Liver (tissue), 9 donors: ENCODE data around the gene ATG9A. TPM values are rescaled to one million over a fixed set of nuclear protein-coding genes. Genes with fewer than 3 reads are reported as not detected.

Source experiments
- DNase-seq: peaks from one replicate; pipeline ENCODE4 v3.0.0-alpha.2; 2017; ENCODE audit warnings: low spot score
- H3K27ac ChIP-seq, 2 donors: one replicate each; pipeline ENCODE4 v1.7.0; 2013; ENCODE audit warnings: inconsistent platforms in 2 of 2, low read length in 2 of 2, control low read depth in 1 of 2, low read depth in 1 of 2, mild to moderate bottlenecking in 1 of 2
- H3K27me3 ChIP-seq, 4 donors: one replicate each; pipeline versions ENCODE4 v1.6.1 to v1.7.0; 2013; ENCODE audit warnings: low read length in 3 of 4, inconsistent platforms in 1 of 4, mild to moderate bottlenecking in 1 of 4, moderate library complexity in 1 of 4; ENCODE audit not compliant: control insufficient read depth in 4 of 4, insufficient read depth in 4 of 4
- H3K36me3 ChIP-seq, 4 donors: one replicate each; pipeline versions ENCODE4 v1.6.1 to v1.7.0; 2013; ENCODE audit warnings: low read length in 3 of 4, mild to moderate bottlenecking in 3 of 4, low read depth in 1 of 4, moderate library complexity in 1 of 4; ENCODE audit not compliant: control insufficient read depth in 4 of 4, insufficient read depth in 3 of 4
- H3K4me1 ChIP-seq, 4 donors: one replicate each; pipeline versions ENCODE4 v1.6.1 to v1.7.0; 2013; ENCODE audit warnings: low read length in 3 of 4, mild to moderate bottlenecking in 3 of 4, moderate library complexity in 1 of 4; ENCODE audit not compliant: control insufficient read depth in 4 of 4, insufficient read depth in 4 of 4
- H3K4me3 ChIP-seq, 3 donors: one replicate each; pipeline versions ENCODE4 v1.6.1 to v1.7.0; 2013; ENCODE audit warnings: low read length in 3 of 3, control low read depth in 1 of 3, low read depth in 1 of 3, mild to moderate bottlenecking in 1 of 3
- H3K9ac ChIP-seq, 2 donors: one replicate each; pipeline ENCODE4 v1.7.0; 2013; ENCODE audit warnings: low read length in 2 of 2, mild to moderate bottlenecking in 2 of 2, moderate library complexity in 2 of 2, control low read depth in 1 of 2, low read depth in 1 of 2
- H3K9me3 ChIP-seq, 4 donors: one replicate each; pipeline versions ENCODE4 v1.6.1 to v1.7.0; 2013; ENCODE audit warnings: low read length in 3 of 4; ENCODE audit not compliant: control insufficient read depth in 4 of 4
- CTCF ChIP-seq: fragments of 150-350 bp; IDR thresholded peaks from 2 replicates; pipeline ENCODE4 v1.5.1; 2017; ENCODE audit warnings: improper control_type of control experiment, low read depth, low read length; ENCODE audit not compliant: missing input control
- EGR1 ChIP-seq, 2 donors: IDR thresholded peaks; 2 replicates each; pipeline ENCODE4 v1.6.1; 2016 to 2018; ENCODE audit warnings: antibody characterized with exemption in 2 of 2, low read depth in 2 of 2
- FOXA1 ChIP-seq: IDR thresholded peaks from 2 replicates; pipeline ENCODE4 v1.6.1; 2016; ENCODE audit warnings: antibody characterized with exemption
- FOXA2 ChIP-seq: IDR thresholded peaks from 2 replicates; pipeline ENCODE4 v1.6.1; 2016; ENCODE audit warnings: antibody characterized with exemption
- GABPA ChIP-seq, 2 donors: IDR thresholded peaks in 1 of 2; conservative IDR thresholded peaks in 1 of 2; 2 replicates each; pipeline ENCODE4 v1.6.1; 2016; ENCODE audit warnings: antibody characterized with exemption in 2 of 2, mild to moderate bottlenecking in 1 of 2, moderate library complexity in 1 of 2
- HNF4A ChIP-seq, 2 donors: conservative IDR thresholded peaks; 2 replicates each; pipeline ENCODE4 v1.6.1; 2016; ENCODE audit warnings: antibody characterized with exemption in 2 of 2, mild to moderate bottlenecking in 2 of 2
- HNF4G ChIP-seq: IDR thresholded peaks from 2 replicates; pipeline ENCODE4 v1.6.1; 2016; ENCODE audit warnings: antibody characterized with exemption
- JUND ChIP-seq, 2 donors: IDR thresholded peaks; 2 replicates each; pipeline ENCODE4 v1.6.1; 2016; ENCODE audit warnings: antibody characterized with exemption in 2 of 2
- NR2F2 ChIP-seq: IDR thresholded peaks from 2 replicates; pipeline ENCODE4 v1.6.1; 2016; ENCODE audit warnings: antibody characterized with exemption
- RAD21 ChIP-seq, 2 donors: IDR thresholded peaks; 2 replicates each; pipeline ENCODE4 v1.6.1; 2016; ENCODE audit warnings: antibody characterized with exemption in 2 of 2, mild to moderate bottlenecking in 2 of 2
- RXRA ChIP-seq, 2 donors: IDR thresholded peaks; 2 replicates each; pipeline ENCODE4 v1.6.1; 2017 to 2018; ENCODE audit warnings: antibody characterized with exemption in 2 of 2, mild to moderate bottlenecking in 1 of 2
- SP1 ChIP-seq: IDR thresholded peaks from 2 replicates; pipeline ENCODE4 v1.6.1; 2018; ENCODE audit warnings: antibody characterized with exemption, mild to moderate bottlenecking
- TAF1 ChIP-seq: conservative IDR thresholded peaks from 2 replicates; pipeline ENCODE4 v1.6.1; 2016; ENCODE audit warnings: antibody characterized with exemption, mild to moderate bottlenecking
- YY1 ChIP-seq: IDR thresholded peaks from 2 replicates; pipeline ENCODE4 v1.6.1; 2016; ENCODE audit warnings: antibody characterized with exemption, mild to moderate bottlenecking
- WGBS: extraction: QIAGEN DNeasy Blood & Tissue Kit; methylation state at CpG from one replicate; pipeline ENCODE4 v1.1.7; 2013; 5-methylcytosine and 5-hydroxymethylcytosine counted together
- polyA plus RNA-seq, 2 donors: library from polyadenylated mRNA; stranded (reverse) in 1 of 2; unstranded in 1 of 2; fragments of 200-250 nt in 1 of 2; fragments of >200 nt in 1 of 2; fragmentation: Nextera tagmentation in 1 of 2; extraction: Ambion mirVana in 1 of 2; gene quantifications; one replicate each; pipeline versions ENCODE4 v1.2.1 to v1.2.3, GENCODE V29; 2013 to 2015
- total RNA-seq, 2 donors: library from RNA; depleted of rRNA; stranded (reverse); fragments of >200 nt; gene quantifications; one replicate each; pipeline ENCODE4 v1.2.3, GENCODE V29; 2014
- TF ChIP-seq, protein P1 (sequence below): IDR thresholded peaks from 2 replicates; pipeline ENCODE4 v1.6.1; 2016; ENCODE audit warnings: antibody characterized with exemption, mild to moderate bottlenecking
- TF ChIP-seq, protein P2 (sequence below): IDR thresholded peaks from 2 replicates; pipeline ENCODE4 v1.6.1; 2016; ENCODE audit warnings: antibody characterized with exemption
- TF ChIP-seq, protein P3 (sequence below): IDR thresholded peaks from 2 replicates; pipeline ENCODE4 v1.6.1; 2016; ENCODE audit warnings: antibody characterized with exemption
- TF ChIP-seq, protein P4 (sequence below): IDR thresholded peaks from 2 replicates; pipeline ENCODE4 v1.6.1; 2016; ENCODE audit warnings: antibody characterized with exemption
- donor health status: healthy.
- donor health status: healthy.
- donor health status: healthy.
- donor health status: healthy.
- donor health status: healthy.

The ATG9A gene
- total and polyA plus RNA-seq, 4 donors = 24.3 to 68.1 (median 37.9) TPM

DNA sequence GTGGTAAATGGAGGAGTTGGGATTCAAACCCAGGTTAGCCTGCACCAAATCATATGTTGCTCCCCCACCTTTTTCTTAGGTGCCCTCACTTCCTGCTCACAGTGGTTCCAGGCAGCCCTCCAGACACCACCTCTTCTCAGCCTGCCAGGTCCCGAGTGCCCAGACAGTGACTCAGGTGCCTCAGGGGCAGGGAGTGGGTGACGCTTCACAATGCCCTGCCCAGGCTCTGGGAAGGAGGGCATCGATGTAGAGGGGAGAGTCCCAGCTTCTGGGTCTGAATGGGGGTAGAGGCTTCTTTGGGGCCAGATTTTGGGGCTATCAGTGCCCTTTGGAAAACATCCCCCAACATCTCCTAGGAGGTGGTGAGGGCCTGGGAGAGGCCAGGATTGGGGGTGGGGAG is 44.5 kb upstream of the ATG9A start:
- Histone ChIP-seq H3K9me3 (no peaks in the 10 kb centered on the region), H3K27me3 (no peaks in the 10 kb centered on the region), H3K36me3 (no peaks in the 10 kb centered on the region), H3K4me3 (no peak overlapping the region), H3K4me1 (peaks cover 9 to 33% (median 20%) of the 10 kb centered on the region in 4 donors), H3K27ac (no peak overlapping the region), H3K9ac (no peak overlapping the region)
- no peak for DNase-seq
- 90% methylated on average over 3 of the region's 3 CpGs for WGBS
- TF ChIP-seq TAF1 (no peak), HNF4A (conservative IDR thresholded peaks at IDR 0.05) (no peak), JUND (IDR thresholded peaks at IDR 0.05) (no peak), SP1 (no peak), RAD21 (IDR thresholded peaks at IDR 0.05) (no peak), CTCF (no peak), YY1 (no peak), RXRA (IDR thresholded peaks at IDR 0.05) (no peak), GABPA (IDR thresholded peaks at IDR 0.05 in 1 of 2, conservative IDR thresholded peaks at IDR 0.05 in 1 of 2) (no peak), NR2F2 (no peak), EGR1 (IDR thresholded peaks at IDR 0.05; ENCODE audit: low read depth in 2 of 2) (no peak), FOXA1 (no peak), HNF4G (no peak), FOXA2 (no peak)
- TF ChIP-seq, protein P1, sequence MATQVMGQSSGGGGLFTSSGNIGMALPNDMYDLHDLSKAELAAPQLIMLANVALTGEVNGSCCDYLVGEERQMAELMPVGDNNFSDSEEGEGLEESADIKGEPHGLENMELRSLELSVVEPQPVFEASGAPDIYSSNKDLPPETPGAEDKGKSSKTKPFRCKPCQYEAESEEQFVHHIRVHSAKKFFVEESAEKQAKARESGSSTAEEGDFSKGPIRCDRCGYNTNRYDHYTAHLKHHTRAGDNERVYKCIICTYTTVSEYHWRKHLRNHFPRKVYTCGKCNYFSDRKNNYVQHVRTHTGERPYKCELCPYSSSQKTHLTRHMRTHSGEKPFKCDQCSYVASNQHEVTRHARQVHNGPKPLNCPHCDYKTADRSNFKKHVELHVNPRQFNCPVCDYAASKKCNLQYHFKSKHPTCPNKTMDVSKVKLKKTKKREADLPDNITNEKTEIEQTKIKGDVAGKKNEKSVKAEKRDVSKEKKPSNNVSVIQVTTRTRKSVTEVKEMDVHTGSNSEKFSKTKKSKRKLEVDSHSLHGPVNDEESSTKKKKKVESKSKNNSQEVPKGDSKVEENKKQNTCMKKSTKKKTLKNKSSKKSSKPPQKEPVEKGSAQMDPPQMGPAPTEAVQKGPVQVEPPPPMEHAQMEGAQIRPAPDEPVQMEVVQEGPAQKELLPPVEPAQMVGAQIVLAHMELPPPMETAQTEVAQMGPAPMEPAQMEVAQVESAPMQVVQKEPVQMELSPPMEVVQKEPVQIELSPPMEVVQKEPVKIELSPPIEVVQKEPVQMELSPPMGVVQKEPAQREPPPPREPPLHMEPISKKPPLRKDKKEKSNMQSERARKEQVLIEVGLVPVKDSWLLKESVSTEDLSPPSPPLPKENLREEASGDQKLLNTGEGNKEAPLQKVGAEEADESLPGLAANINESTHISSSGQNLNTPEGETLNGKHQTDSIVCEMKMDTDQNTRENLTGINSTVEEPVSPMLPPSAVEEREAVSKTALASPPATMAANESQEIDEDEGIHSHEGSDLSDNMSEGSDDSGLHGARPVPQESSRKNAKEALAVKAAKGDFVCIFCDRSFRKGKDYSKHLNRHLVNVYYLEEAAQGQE = no peak
- TF ChIP-seq, protein P2, sequence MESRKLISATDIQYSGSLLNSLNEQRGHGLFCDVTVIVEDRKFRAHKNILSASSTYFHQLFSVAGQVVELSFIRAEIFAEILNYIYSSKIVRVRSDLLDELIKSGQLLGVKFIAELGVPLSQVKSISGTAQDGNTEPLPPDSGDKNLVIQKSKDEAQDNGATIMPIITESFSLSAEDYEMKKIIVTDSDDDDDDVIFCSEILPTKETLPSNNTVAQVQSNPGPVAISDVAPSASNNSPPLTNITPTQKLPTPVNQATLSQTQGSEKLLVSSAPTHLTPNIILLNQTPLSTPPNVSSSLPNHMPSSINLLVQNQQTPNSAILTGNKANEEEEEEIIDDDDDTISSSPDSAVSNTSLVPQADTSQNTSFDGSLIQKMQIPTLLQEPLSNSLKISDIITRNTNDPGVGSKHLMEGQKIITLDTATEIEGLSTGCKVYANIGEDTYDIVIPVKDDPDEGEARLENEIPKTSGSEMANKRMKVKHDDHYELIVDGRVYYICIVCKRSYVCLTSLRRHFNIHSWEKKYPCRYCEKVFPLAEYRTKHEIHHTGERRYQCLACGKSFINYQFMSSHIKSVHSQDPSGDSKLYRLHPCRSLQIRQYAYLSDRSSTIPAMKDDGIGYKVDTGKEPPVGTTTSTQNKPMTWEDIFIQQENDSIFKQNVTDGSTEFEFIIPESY = no peak
- TF ChIP-seq, protein P3, sequence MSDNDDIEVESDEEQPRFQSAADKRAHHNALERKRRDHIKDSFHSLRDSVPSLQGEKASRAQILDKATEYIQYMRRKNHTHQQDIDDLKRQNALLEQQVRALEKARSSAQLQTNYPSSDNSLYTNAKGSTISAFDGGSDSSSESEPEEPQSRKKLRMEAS = no peak
- TF ChIP-seq, protein P4, sequence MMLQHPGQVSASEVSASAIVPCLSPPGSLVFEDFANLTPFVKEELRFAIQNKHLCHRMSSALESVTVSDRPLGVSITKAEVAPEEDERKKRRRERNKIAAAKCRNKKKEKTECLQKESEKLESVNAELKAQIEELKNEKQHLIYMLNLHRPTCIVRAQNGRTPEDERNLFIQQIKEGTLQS = no peak
